MCF 10A (cell line): ENCODE measurements around the gene FAM114A1. TPM values are rescaled to one million over a fixed set of nuclear protein-coding genes. Genes with fewer than 3 reads are reported as not detected.

Experiments used
- BruUV-seq: library from RNA; stranded (reverse); fragments of 400-500 nt; replicated peaks from 2 replicates; lab custom pipeline; 2021; lab: Mats Ljungman, UMichigan
- CTCF ChIA-PET: fragments of 300-600 bp; sonication (Branson Sonifier 250); formaldehyde crosslinking; extraction: SDS; loops from one replicate; lab custom pipeline; 2021; ENCODE audit warnings: antibody characterized with exemption, inconsistent platforms; lab: Yijun Ruan, JAX
- POLR2A ChIA-PET: fragments of 300-600, 350-650 bp; sonication (Branson Sonifier 250); formaldehyde crosslinking; extraction: SDS; loops from one replicate; lab custom pipeline; 2020; ENCODE audit warnings: antibody characterized with exemption, inconsistent platforms; lab: Yijun Ruan, JAX
- DNase-seq: peaks from one replicate; pipeline ENCODE4 v3.0.0-alpha.2; 2018; ENCODE audit not compliant: unreplicated experiment
- H3K27ac Mint-ChIP-seq: one replicate; pipeline ENCODE4 v1.8.0; 2022; ENCODE audit warnings: mild to moderate bottlenecking, low read depth, mixed read lengths; ENCODE audit not compliant: unreplicated experiment
- H3K27me3 Mint-ChIP-seq: one replicate; pipeline ENCODE4 v1.8.0; 2022; ENCODE audit warnings: mixed read lengths; ENCODE audit not compliant: insufficient read depth, unreplicated experiment
- H3K36me3 Mint-ChIP-seq: one replicate; pipeline ENCODE4 v1.8.0; 2022; ENCODE audit warnings: mild to moderate bottlenecking, moderate library complexity, mixed read lengths; ENCODE audit not compliant: insufficient read depth, unreplicated experiment
- H3K4me1 Mint-ChIP-seq: one replicate; pipeline ENCODE4 v1.8.0; 2022; ENCODE audit warnings: mixed read lengths; ENCODE audit not compliant: insufficient read depth, unreplicated experiment
- H3K4me3 Mint-ChIP-seq: one replicate; pipeline ENCODE4 v1.8.0; 2022; ENCODE audit warnings: mild to moderate bottlenecking, moderate library complexity, mixed read lengths; ENCODE audit not compliant: unreplicated experiment
- H3K9me3 Mint-ChIP-seq: one replicate; pipeline ENCODE4 v1.8.0; 2022; ENCODE audit warnings: mixed read lengths; ENCODE audit not compliant: unreplicated experiment
- CTCF ChIP-seq: fragments of 200-600 bp; IDR thresholded peaks from one replicate; pipeline ENCODE4 v1.8.0; 2022; ENCODE audit warnings: antibody characterized with exemption, mild to moderate bottlenecking; ENCODE audit not compliant: unreplicated experiment
- intact Hi-C: fragments of 100-400 bp; cut with micrococcal nuclease; formaldehyde crosslinking; loops from 2 replicates; pipeline ENCODE4 v1.14.1; 2022
- total RNA-seq: library from RNA; stranded (reverse); gene quantifications from 2 replicates; pipeline ENCODE4 v1.2.3, GENCODE V29; 2022

The FAM114A1 gene
- total RNA-seq, 1 experiment from 2014 or later: 22.7 TPM

DNA sequence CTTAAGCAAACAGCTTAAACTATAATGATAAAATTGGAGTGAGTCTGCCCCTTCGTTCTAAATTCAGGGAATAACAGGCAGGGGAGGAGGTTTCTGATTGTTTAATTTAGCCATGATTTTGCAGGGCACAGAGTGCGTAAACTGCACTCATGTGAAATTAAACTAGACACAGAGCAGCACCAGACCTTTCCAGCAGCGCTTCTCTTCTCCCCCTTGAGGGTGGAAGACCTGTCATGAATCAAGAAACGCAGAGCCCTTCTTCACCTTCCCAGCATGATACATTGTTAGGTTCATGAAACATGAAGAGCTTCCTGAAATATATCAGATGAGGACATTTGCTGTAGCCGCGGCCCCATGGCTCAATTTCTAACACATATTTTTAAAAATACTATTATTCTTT lies 63.1 kb downstream of the FAM114A1 start:
- H3K4me1 Mint-ChIP-seq: no peaks in the 10 kb centered on the region
- ChIA-PET POLR2A (no interaction called here), CTCF (interaction anchor here (0.6 kb wide), 1 partner anchor 13 kb away, joined by 3 read pairs; no protein-coding TSS in a partner anchor)
- intact Hi-C loops: no loop called here
- no peak overlapping the region for H3K4me3 Mint-ChIP-seq
- TF ChIP-seq CTCF: no peak
- H3K9me3 Mint-ChIP-seq: no peaks in the 10 kb centered on the region
- peaks cover 46% of the 10 kb centered on the region for H3K36me3 Mint-ChIP-seq
- BruUV-seq: no TSS peak
- DNase-seq: no peak
- H3K27me3 Mint-ChIP-seq: no peaks in the 10 kb centered on the region
- no peak overlapping the region for H3K27ac Mint-ChIP-seq

- TF ChIP-seq CTCF: no peak
- Mint-ChIP-seq H3K9me3 (no peaks in the 10 kb centered on the region), H3K27me3 (no peaks in the 10 kb centered on the region), H3K36me3 (peaks cover 46% of the 10 kb centered on the region), H3K4me3 (no peak overlapping the region), H3K27ac (no peak overlapping the region), H3K4me1 (no peaks in the 10 kb centered on the region)
- CTCF ChIA-PET: interaction anchor here (0.6 kb wide), 1 partner anchor 12 kb away, joined by 3 read pairs; no protein-coding TSS in a partner anchor
- BruUV-seq: no TSS peak
- no peak for DNase-seq
- POLR2A ChIA-PET: no interaction called here
- intact Hi-C loops: no loop called here
Measured at GRCh38 chr4:38931125-38931524, 63.5 kb downstream of the FAM114A1 start.

- intact Hi-C loops: no loop called here
- no peaks in the 10 kb centered on the region for H3K4me1 Mint-ChIP-seq
- no peak overlapping the region for H3K27ac Mint-ChIP-seq
- DNase-seq: no peak
- H3K27me3 Mint-ChIP-seq: no peaks in the 10 kb centered on the region
- H3K9me3 Mint-ChIP-seq: no peaks in the 10 kb centered on the region
- ChIA-PET POLR2A (no interaction called here), CTCF (interaction anchor here (0.6 to 1.5 kb wide), 2 partner anchors 22 to 192 kb away, joined by 3 to 6 read pairs; no protein-coding TSS in a partner anchor)
- no peak overlapping the region for H3K4me3 Mint-ChIP-seq
- BruUV-seq: no TSS peak
- H3K36me3 Mint-ChIP-seq: peaks cover 68% of the 10 kb centered on the region
- TF ChIP-seq CTCF: no peak
Measured at GRCh38 chr4:38935391-38936073, 67.9 kb downstream of the FAM114A1 start.

DNA sequence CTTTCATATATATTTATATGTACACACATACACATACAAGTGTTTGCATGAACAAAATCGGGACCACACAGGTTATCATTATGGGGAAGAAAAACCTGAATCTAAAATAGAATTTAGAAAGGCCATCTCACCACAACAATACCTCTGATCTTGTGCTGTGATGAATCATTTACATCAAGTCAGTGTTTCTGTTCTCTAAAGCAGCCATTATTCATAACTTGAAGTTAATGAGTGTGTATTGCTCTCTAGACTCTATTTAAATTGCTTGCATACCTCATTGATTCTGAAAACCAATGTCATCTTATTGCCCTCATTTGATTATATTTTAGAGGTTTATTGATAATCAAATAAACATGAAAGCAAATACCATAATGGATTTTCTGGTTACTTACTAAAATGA lies 71.6 kb downstream of the FAM114A1 start:
- Mint-ChIP-seq H3K36me3 (peaks cover 48% of the 10 kb centered on the region), H3K4me3 (no peak overlapping the region), H3K27me3 (no peaks in the 10 kb centered on the region), H3K9me3 (no peaks in the 10 kb centered on the region), H3K27ac (no peak overlapping the region), H3K4me1 (no peaks in the 10 kb centered on the region)
- ChIA-PET CTCF (no interaction called here), POLR2A (no interaction called here)
- BruUV-seq: no TSS peak
- intact Hi-C loops: no loop called here
- no peak for TF ChIP-seq CTCF
- no peak for DNase-seq
